SK-N-SH (cell line): ENCODE data around the gene WWC1. TPM values are rescaled to one million over a fixed set of nuclear protein-coding genes. Genes with fewer than 3 reads are reported as not detected.

Experiments
- CTCF ChIA-PET: fragments of 300-600, 350-600 bp; formaldehyde crosslinking; extraction: SDS; loops from one replicate; lab custom pipeline; 2021; lab: Yijun Ruan, JAX
- POLR2A ChIA-PET: fragments of 350-600 bp; sonication (Branson Sonifier 250); formaldehyde crosslinking; extraction: SDS; loops from one replicate; lab custom pipeline; 2020; ENCODE audit warnings: antibody characterized with exemption, inconsistent platforms; lab: Yijun Ruan, JAX
- DNase-seq: peaks from one replicate; pipeline ENCODE4 v3.0.0; 2012
- H2AFZ ChIP-seq: fragments of 200-600 bp; sonication (generic); 2 replicates; pipeline ENCODE4 v1.8.1; 2016; ENCODE audit warnings: antibody characterized with exemption, mild to moderate bottlenecking, low read depth
- H3F3A ChIP-seq: fragments of 200-600 bp; sonication (generic); replicated peaks from 2 replicates; pipeline ENCODE3; 2016; ENCODE audit warnings: antibody characterized with exemption, mild to moderate bottlenecking; ENCODE audit not compliant: insufficient read depth
- H3K27ac ChIP-seq, 2 experiments: fragments of 200-500 bp in 1 of 2; fragments of 200-600 bp in 1 of 2; sonication (Bioruptor generic) in 1 of 2; sonication (generic), shearing (Covaris generic) in 1 of 2; 2 replicates each; pipeline versions ENCODE4 v1.5.1 to v1.6.1; 2014 to 2016; ENCODE audit warnings: low read depth in 2 of 2, inconsistent platforms in 1 of 2, low read length in 1 of 2, mild to moderate bottlenecking in 1 of 2, mixed read lengths in 1 of 2
- H3K27me3 ChIP-seq: fragments of 200-600 bp; sonication (generic), shearing (Covaris generic); 2 replicates; pipeline ENCODE4 v1.6.1; 2016; ENCODE audit warnings: mixed run types; ENCODE audit not compliant: insufficient read depth
- H3K36me3 ChIP-seq, 2 experiments: fragments of 200-500 bp in 1 of 2; fragments of 200-600 bp in 1 of 2; sonication (Bioruptor generic) in 1 of 2; sonication (generic) in 1 of 2; replicated peaks in 1 of 2; 2 replicates each; pipeline versions ENCODE3 to v1.5.1; 2014 to 2016; ENCODE audit warnings: low read length in 1 of 2, mild to moderate bottlenecking in 1 of 2; ENCODE audit not compliant: insufficient read depth in 2 of 2, control insufficient read depth in 1 of 2
- H3K4me1 ChIP-seq, 2 experiments: fragments of 200-500 bp in 1 of 2; fragments of 200-600 bp in 1 of 2; sonication (Bioruptor generic) in 1 of 2; sonication (generic), shearing (Covaris generic) in 1 of 2; 2 replicates each; pipeline versions ENCODE4 v1.5.1 to v1.6.1; 2014 to 2016; ENCODE audit warnings: low read depth in 1 of 2, low read length in 1 of 2, mixed run types in 1 of 2; ENCODE audit not compliant: insufficient read depth in 2 of 2, control insufficient read depth in 1 of 2
- H3K4me2 ChIP-seq: fragments of 200-600 bp; sonication (generic), shearing (Covaris generic); 2 replicates; pipeline ENCODE4 v1.6.1; 2017; ENCODE audit warnings: mixed run types
- H3K4me3 ChIP-seq, 2 experiments: fragments of 200-500 bp in 1 of 2; fragments of 200-600 bp in 1 of 2; sonication (Bioruptor generic) in 1 of 2; sonication (generic), shearing (Covaris generic) in 1 of 2; 2 replicates each; pipeline versions ENCODE4 v1.5.1 to v1.8.1; 2014 to 2016; ENCODE audit warnings: low read depth in 2 of 2, inconsistent platforms in 1 of 2, low read length in 1 of 2, mild to moderate bottlenecking in 1 of 2, mixed read lengths in 1 of 2, moderate library complexity in 1 of 2
- H3K79me2 ChIP-seq: fragments of 200-600 bp; sonication (generic); 2 replicates; pipeline ENCODE4 v1.8.1; 2017; ENCODE audit warnings: mild to moderate bottlenecking; ENCODE audit not compliant: insufficient read depth
- H3K9ac ChIP-seq: fragments of 200-600 bp; sonication (generic); 2 replicates; pipeline ENCODE4 v1.6.1; 2017; ENCODE audit warnings: mixed run types
- H3K9me2 ChIP-seq: fragments of 200-600 bp; sonication (generic); 2 replicates; pipeline ENCODE4 v1.6.1; 2017; ENCODE audit warnings: mixed run types
- H3K9me3 ChIP-seq: fragments of 200-600 bp; sonication (generic); 2 replicates; pipeline ENCODE4 v1.6.1; 2017; ENCODE audit warnings: mixed run types, mild to moderate bottlenecking, moderate library complexity
- H4K20me1 ChIP-seq: fragments of 200-600 bp; sonication (generic); 2 replicates; pipeline ENCODE4 v1.6.1; 2017; ENCODE audit warnings: mild to moderate bottlenecking, mixed run types; ENCODE audit not compliant: insufficient read depth
- CTCF ChIP-seq: fragments of 200-600 bp; sonication (generic); IDR thresholded peaks from 2 replicates; pipeline ENCODE4 v1.6.1; 2017; ENCODE audit warnings: antibody characterized with exemption, mild to moderate bottlenecking, moderate library complexity
- EP300 ChIP-seq, 2 experiments: IDR thresholded peaks; 2 replicates each; pipeline versions ENCODE4 v1.4.0 to v1.6.1; 2012; ENCODE audit warnings: borderline replicate concordance in 1 of 2, low read depth in 1 of 2, low read length in 1 of 2
- FOXJ3 ChIP-seq: sonication (generic); formaldehyde crosslinking; IDR thresholded peaks from 2 replicates; pipeline ENCODE4 v1.5.1; 2020; ENCODE audit warnings: mild to moderate bottlenecking, missing genetic modification reagents
- FOXM1 ChIP-seq: IDR thresholded peaks from 2 replicates; pipeline ENCODE4 v1.4.0; 2012; ENCODE audit warnings: low read depth, mild to moderate bottlenecking
- IRF3 ChIP-seq: fragments of 150-350 bp; IDR thresholded peaks from 2 replicates; pipeline ENCODE4 v1.6.1; 2016; ENCODE audit warnings: mild to moderate bottlenecking, low read depth, low read length
- JUND ChIP-seq: IDR thresholded peaks from 2 replicates; pipeline ENCODE4 v1.4.0; 2012
- MAX ChIP-seq: IDR thresholded peaks from 2 replicates; pipeline ENCODE4 v1.4.0; 2012; ENCODE audit warnings: low read depth
- MXI1 ChIP-seq: IDR thresholded peaks from 2 replicates; pipeline ENCODE4 v1.6.1; 2012; ENCODE audit warnings: mild to moderate bottlenecking, low read depth, low read length, improper control_type of control experiment
- NFIC ChIP-seq: IDR thresholded peaks from 2 replicates; pipeline ENCODE4 v1.4.0; 2012; ENCODE audit warnings: borderline replicate concordance
- RAD21 ChIP-seq: IDR thresholded peaks from 2 replicates; pipeline ENCODE4 v1.6.1; 2012; ENCODE audit warnings: mild to moderate bottlenecking, low read length
- SMC3 ChIP-seq: IDR thresholded peaks from 2 replicates; pipeline ENCODE4 v1.6.1; 2012; ENCODE audit warnings: low read depth, low read length, improper control_type of control experiment
- TCF12 ChIP-seq: IDR thresholded peaks from 2 replicates; pipeline ENCODE4 v1.4.0; 2012
- USF1 ChIP-seq: IDR thresholded peaks from 2 replicates; pipeline ENCODE4 v1.4.0; 2012; ENCODE audit warnings: low read depth, borderline replicate concordance
- USF2 ChIP-seq: fragments of 150-350 bp; IDR thresholded peaks from 2 replicates; pipeline ENCODE4 v1.6.1; 2017; ENCODE audit warnings: antibody characterized with exemption, low read length, low read depth, borderline replicate concordance
- ZBTB33 ChIP-seq: IDR thresholded peaks from 2 replicates; pipeline ENCODE4 v1.4.0; 2012; ENCODE audit warnings: low read depth, borderline replicate concordance
- WGBS: methylation state at CpG from one replicate; pipeline ENCODE4 v1.1.6; 2017; ENCODE audit warnings: low lambda C conversion rate; 5-methylcytosine and 5-hydroxymethylcytosine counted together
- polyA plus RNA-seq, 3 experiments: library from polyadenylated mRNA; depleted of rRNA; stranded (reverse); fragments of >200 nt; gene quantifications; 2 replicates each; pipeline ENCODE4 v1.2.3, GENCODE V29; 2012

Gene WWC1
- polyA plus RNA-seq (2012; rRNA removed): 15.2 and 16.9 TPM in 2 replicates
- 12.4 and 13.0 TPM in 2 replicates for polyA plus RNA-seq (2012; cell fraction: cytosol; rRNA removed)
- 15.6 and 17.4 TPM in 2 replicates for polyA plus RNA-seq (2012; cell fraction: nucleus; rRNA removed)

- Histone ChIP-seq H3F3A (peaks cover 4% of the 10 kb centered on the region), H3K4me2 (peak within 1 kb of the TSS; percentile 85), H3K9ac (peak within 1 kb of the TSS; percentile 70), H3K9me3 (no peaks in the 10 kb centered on the region), H3K4me1 (peaks cover 11 to 12% of the 10 kb centered on the region in 2 experiments), H3K4me3 (peak within 1 kb of the TSS; percentile 72 to 73), H3K36me3 (no peaks in the 10 kb centered on the region), H3K79me2 (peaks cover 41% of the 10 kb centered on the region), H3K27me3 (no peaks in the 10 kb centered on the region), H2AFZ (peak within 1 kb of the TSS; percentile 90), H3K9me2 (no peaks in the 10 kb centered on the region), H4K20me1 (no peaks in the 10 kb centered on the region), H3K27ac (peak within 1 kb of the TSS in 1 of 2 experiments; percentile 55; a peak in 1 of 4 replicates)
- TF ChIP-seq IRF3: no peak
- peak; percentile 55 for TF ChIP-seq MXI1
- TF ChIP-seq MAX: peak; percentile 16; the same call in 1 of the 2 replicates
- TF ChIP-seq SMC3: no peak
- TF ChIP-seq CTCF: peak; percentile 54
- ChIA-PET POLR2A (no interaction called here), CTCF (interaction anchor here (0.6 to 3.7 kb wide), 10 partner anchors 10 to 592 kb away, joined by 3 to 20 read pairs (median 4); no protein-coding TSS in a partner anchor)
- peak; percentile 92 for DNase-seq
- WGBS: 0% methylated on average over 1 of the region's 77 CpGs
These were observed at the start of gene WWC1 for GRCh38 chr5:168291342-168291963. WWC1 (plus strand) TSS chr5:168291645; CDS start chr5:168292153, 508 bp downstream.

GRCh38 chr5:168244838-168245559 is 46.4 kb upstream of the WWC1 start:
- H3K4me3 ChIP-seq: no peak overlapping the region
- WGBS: 64% methylated on average over 13 of the region's 13 CpGs
- H2AFZ ChIP-seq: no peak overlapping the region
- H3F3A ChIP-seq: no peaks in the 10 kb centered on the region
- no peaks in the 10 kb centered on the region for H3K4me1 ChIP-seq
- ChIA-PET CTCF (no interaction called here), POLR2A (no interaction called here)
- DNase-seq: no peak
- H3K9me3 ChIP-seq: no peaks in the 10 kb centered on the region
- no peak overlapping the region for H3K27ac ChIP-seq
- no peaks in the 10 kb centered on the region for H4K20me1 ChIP-seq
- no peaks in the 10 kb centered on the region for H3K79me2 ChIP-seq
- no peaks in the 10 kb centered on the region for H3K27me3 ChIP-seq
- no peak overlapping the region for H3K9ac ChIP-seq
- no peaks in the 10 kb centered on the region for H3K36me3 ChIP-seq
- H3K9me2 ChIP-seq: no peaks in the 10 kb centered on the region
- H3K4me2 ChIP-seq: no peak overlapping the region
- TF ChIP-seq MAX (no peak), FOXJ3 (CRISPR knock-in tag) (no peak), ZBTB33 (no peak), FOXM1 (no peak), NFIC (no peak), JUND (no peak), TCF12 (no peak), RAD21 (no peak), USF1 (no peak), EP300 (IDR thresholded peaks at IDR 0.05; ENCODE audit: borderline replicate concordance in 1 of 2, low read depth in 1 of 2, low read length in 1 of 2) (no peak), USF2 (no peak)
